HG03060 (cell line): Measurements from ENCODE around the gene CAMK1D.

Source experiments
- ATAC-seq: cut with Tn5 transposase; IDR thresholded peaks from one replicate; pipeline ENCODE4 v1.9.1; 2021; ENCODE audit warnings: low read depth, moderate number of reproducible peaks; ENCODE audit not compliant: unreplicated experiment

CAMK1D gene

GRCh38 chr10:12668634-12669033 lies 319.3 kb downstream of the CAMK1D start:
- no peak for ATAC-seq

DNA sequence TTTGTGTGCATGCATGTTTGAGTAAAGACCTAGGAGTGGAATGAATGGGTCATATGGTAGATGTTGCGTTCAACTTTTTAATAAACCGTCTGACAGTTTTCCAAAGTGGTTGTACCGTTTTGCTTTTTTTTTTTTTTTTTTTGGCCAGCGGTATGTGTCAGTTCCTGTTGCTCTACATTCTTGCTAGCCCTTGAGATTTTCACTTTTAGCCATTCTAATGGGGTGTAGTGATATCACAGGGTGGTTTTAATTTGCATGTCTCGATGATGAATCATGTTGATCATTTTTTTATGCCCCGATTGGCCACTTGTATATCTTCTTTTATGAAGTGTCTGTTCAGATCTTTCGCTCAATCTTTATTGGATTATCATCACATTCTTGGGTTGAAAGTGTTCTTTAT lies 320.7 kb downstream of the CAMK1D start:
- ATAC-seq = no peak

- no peak for ATAC-seq
Observed at GRCh38 chr10:12675186-12675585, 325.8 kb downstream of the CAMK1D start.

- ATAC-seq = no peak
Observed at GRCh38 chr10:12679636-12680035, 330.3 kb downstream of the CAMK1D start.

- ATAC-seq = no peak
Observed at GRCh38 chr10:12681252-12681651, 331.9 kb downstream of the CAMK1D start.

GRCh38 chr10:12684784-12685183 lies 335.4 kb downstream of the CAMK1D start:
- ATAC-seq = no peak

DNA sequence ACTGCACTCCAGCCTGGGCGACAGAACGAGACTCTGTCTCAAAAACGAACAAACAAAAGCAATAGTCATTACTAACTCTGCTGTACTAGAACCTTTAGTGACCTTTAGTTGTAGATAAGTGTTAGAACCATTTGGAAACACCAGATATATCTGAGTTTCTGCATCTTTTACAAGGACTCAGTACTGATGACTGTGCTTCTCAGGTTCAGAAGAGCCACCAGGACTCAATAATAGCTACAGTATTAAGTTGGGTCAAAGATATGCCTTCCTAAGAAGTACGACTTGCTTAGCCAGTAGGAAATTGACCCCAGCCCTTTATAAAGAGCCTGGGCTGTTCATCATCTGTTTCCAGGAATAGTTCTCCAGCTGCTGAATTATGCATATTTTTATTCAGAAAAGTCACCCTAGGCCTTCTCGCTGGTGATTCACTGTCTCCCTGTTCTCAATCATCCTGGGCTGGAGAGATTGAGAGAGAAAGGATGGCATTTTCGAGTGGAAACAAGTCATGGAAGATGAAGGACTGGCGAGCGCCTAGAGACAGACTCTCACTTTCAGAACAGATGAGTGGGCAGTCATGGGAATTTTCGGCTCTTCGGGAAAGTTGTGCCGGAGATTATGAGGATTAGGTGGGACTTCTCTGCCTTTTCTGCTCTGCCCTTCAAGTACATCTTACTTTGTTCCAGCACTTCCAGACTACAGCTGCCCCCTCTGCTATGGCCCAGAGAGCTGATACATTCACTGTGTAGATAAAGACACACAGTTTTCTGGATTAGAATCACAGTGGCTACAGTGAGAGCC lies 336.1 kb downstream of the CAMK1D start:
- ATAC-seq = no peak

DNA sequence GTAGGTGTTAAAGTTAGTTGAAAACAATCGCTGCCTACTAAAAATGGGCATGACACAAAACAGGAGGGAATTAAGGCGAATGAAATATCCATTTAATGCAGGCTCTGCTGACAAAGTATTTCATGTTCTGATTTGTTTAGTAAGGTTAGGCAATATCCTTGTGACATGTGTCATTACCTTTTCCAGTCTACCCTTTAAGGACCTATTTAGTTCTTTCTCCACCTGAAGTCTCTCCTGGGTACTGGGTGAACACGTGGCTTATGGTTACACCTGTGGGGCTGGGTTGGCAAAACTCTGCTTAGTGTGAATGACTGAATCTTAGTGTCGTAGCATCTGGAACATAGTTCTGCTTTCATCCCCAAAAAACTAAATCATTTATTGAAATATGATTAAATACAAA lies 338.6 kb downstream of the CAMK1D start:
- no peak for ATAC-seq

DNA sequence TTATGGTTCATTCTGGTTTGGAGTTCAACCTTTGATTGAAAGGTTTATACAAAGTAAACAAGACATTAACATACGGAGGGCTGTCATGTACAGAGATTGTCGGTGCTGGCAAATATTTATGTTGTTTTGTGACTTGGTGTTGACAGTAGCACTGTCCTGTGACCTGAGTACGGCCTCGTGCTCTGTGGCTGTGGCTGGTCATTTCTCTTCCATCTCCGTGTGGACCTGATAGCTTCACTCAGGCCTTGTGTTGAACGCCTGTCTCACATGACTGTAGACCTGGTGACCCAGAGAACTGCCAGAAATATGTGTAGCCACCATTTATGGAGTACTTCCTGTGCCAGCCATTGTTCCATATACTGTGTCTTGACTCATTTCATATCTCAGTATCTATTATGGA lies 340.5 kb downstream of the CAMK1D start:
- no peak for ATAC-seq

DNA sequence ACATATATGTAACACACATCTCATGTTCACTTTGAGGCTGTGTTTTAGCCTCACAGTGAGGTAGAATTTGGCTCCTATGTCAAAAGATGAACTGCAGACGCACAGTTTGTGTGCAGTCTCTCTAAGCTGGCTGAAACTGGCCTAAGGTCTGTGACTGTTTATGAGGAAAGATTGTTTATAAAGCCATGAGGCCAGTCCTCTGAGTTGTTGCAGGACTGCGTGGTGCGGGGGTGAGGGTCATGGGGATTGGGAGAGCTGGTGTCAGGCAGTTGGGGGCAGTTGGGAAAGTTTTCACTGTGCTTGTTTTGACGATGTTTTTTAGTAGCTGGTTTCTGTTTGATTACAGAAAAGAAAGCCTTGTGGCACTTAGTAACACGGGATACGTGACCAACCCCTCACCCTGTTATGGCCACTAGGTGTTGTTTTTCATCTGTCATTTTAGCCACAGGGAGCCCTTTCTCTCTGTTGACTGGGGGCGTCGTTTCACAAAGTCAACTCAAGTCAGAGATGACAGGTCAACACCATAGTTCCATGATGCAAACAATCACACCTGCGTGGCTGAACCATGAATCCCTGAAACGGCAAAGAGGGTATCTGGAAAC lies 341.3 kb downstream of the CAMK1D start:
- ATAC-seq = no peak

GRCh38 chr10:12691596-12691995 lies 342.2 kb downstream of the CAMK1D start:
- no peak for ATAC-seq

DNA sequence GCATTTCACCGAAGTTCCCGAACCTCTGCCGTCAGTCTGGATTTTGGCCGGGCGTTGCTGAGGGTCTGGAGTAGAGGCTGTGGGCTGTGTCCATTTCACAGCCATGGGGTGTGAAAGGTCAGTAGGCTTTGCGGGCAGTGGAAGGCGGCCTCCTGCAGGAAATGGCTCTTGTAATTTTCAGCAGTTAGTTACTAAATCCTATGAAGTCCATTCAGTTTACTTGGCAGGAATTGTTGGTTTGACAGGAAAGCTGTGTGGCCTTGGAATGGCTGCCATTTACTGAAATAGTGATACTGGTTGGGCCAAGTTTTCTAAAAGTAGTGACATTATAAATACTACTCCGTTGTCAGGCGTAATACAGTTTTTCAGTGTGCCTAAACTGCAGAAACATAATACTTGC lies 348.4 kb downstream of the CAMK1D start:
- ATAC-seq = no peak

DNA sequence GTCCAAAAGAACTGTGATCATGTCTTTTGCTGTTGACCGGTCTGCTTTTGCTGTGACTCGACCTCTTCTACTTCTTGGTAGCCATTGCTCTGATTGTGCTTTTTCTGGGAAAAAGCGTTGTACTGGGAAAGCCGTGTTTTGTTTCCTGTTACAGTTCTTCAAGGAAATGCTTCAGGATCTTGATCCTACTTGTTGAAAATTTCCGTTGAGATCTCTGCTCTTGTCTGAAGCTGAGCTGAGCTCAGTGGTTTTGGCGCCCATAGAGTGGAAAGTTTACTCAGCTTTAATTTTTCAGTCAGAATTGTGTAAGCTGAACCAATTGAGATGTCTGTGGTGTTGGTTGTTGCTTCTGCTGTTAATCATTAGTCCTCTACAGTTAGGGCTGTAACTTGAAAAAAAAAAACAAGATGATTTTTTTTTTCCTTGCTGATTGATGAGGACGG lies 349.9 kb downstream of the CAMK1D start:
- ATAC-seq = no peak

DNA sequence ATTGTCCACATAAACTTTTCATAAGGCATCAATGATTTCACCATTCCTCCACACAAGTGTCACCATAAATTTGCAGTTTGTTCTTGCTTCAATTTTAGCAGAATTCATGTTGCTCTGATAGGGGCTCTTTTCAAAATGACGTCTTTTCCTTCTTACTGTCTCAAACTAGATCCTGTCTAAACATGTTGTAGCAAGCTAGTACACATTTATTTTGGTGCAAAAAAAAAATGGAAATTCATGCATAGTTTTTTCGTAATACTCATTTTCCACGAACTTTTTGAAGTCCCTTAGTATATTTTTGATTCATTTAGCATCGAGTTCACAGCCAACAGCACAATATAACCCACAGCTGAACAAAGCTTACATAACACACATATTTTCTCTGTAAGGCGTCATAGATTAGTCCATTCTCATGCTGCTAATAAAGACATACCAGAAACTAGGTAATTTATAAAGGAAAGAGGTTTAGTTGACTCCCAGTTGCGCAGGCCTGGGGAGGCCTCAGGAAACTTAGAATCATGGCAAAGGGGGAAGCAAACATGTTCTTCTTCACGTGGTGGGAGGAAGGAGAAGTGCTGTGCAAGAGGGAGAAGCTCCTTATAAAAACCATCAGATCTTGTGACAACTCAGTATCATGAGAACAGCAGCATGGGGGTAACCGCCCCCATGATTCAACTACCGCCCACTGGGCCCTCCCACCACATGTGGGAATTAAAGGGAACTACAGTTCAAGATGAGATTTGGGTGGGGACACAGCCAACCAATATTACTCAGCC lies 350.6 kb downstream of the CAMK1D start:
- ATAC-seq = no peak

DNA sequence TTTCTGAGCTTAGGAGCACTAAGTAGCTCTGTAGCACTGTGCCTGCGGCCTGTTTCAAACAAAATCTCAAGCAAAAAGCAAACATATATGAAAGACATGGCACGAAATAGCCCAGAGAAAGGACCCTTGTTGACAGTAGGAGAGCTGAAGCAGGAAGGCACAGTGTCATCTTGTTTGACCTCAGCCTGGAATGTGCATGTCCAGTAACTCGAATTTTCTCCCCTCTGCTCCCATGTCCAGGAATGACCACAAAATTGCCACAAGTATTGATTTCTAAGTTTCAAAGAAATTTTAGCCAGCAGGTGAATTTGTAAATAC lies 351.2 kb downstream of the CAMK1D start:
- ATAC-seq = no peak

DNA sequence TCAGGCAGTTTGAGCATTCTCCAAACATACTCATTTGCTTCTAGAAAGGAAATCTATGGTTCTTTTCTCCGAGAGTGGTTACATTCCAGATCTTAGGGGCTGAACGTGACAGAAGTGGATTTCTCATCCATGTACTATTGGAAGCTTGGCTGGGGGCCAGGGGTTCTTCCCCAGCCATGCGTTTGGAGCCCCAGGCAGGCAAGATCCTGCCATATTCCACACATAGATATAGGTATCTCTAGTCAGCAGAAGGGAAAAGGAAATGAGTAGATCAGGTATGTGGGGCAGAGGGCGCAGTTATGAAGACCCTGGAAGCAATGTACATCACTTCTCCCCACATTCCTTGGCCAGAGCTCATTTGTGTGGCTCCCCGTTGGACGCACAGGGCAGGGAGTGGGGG lies 352.3 kb downstream of the CAMK1D start:
- no peak for ATAC-seq

GRCh38 chr10:12702215-12702770 lies 352.9 kb downstream of the CAMK1D start:
- ATAC-seq = no peak

GRCh38 chr10:12703126-12703525 lies 353.8 kb downstream of the CAMK1D start:
- no peak for ATAC-seq

DNA sequence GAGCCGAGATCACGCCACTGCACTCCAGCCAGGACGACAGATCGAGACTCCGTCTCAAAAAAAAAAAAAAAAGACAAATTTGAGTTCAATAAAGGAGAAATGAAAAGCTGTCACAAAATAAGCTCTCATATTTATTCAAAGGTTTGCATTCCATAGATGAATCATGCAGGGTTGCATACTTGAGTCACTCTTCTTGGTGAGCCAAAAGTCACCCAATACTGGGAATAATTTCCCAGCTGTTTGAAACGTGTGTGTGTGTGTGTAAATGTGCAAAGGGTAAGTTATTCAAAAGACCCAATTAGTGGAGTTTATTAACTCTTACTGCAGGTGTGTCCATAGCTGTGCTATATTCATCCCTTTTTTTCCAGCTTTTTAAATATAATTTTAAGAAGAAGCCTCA lies 354.5 kb downstream of the CAMK1D start:
- ATAC-seq = no peak

DNA sequence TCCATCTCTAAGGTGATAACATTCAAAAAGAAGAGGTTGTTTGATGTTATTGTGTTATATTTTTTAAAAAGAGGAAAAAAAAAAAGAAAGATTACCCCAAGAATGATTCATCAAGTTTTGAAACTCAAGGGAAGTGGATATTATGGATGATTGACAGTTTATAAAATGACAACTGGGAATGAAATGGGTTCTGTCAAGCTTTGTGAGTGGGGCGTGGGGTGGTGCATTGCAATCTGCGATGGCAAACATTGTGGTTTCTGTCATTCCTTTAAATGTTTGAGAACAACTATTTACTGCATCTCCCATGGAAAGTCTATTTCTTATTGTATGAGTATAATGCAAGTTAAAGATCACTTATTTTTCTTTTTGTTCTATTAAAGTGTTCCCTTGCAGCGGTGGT lies 355.1 kb downstream of the CAMK1D start:
- ATAC-seq = no peak

GRCh38 chr10:12705943-12706342 lies 356.6 kb downstream of the CAMK1D start:
- no peak for ATAC-seq
